ENCODE measurements around the gene ARHGAP4.

ARHGAP4 gene

DNA sequence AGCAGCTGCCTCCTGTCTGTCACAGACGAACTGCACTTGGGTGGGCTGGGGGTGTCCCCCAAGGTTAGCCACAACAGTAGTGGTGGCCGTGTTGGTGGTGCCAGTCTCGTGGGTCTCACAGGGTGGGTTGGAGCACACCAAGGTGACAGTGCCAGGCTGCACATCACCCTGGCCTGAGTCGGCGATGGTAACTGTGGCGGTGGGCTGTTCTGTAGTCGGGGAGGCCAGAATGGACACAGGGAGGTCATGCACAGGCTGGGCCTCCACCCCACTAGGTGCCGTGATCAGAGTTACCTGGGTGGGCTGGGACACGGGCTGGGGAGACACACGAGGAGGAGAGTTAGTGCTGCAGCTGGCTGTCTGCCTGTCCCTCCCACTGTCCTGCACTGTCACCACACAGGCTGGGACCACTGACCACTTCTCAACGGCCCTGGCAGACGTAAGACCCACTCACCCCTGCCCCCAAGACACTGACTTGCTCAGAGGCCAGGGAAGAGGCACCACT is 29.2 kb upstream of the ARHGAP4 start:
- TF ChIP-seq ZFX (IDR thresholded peaks at IDR 0.05; ENCODE audit: borderline replicate concordance), result no peak
- TF ChIP-seq, protein P1, sequence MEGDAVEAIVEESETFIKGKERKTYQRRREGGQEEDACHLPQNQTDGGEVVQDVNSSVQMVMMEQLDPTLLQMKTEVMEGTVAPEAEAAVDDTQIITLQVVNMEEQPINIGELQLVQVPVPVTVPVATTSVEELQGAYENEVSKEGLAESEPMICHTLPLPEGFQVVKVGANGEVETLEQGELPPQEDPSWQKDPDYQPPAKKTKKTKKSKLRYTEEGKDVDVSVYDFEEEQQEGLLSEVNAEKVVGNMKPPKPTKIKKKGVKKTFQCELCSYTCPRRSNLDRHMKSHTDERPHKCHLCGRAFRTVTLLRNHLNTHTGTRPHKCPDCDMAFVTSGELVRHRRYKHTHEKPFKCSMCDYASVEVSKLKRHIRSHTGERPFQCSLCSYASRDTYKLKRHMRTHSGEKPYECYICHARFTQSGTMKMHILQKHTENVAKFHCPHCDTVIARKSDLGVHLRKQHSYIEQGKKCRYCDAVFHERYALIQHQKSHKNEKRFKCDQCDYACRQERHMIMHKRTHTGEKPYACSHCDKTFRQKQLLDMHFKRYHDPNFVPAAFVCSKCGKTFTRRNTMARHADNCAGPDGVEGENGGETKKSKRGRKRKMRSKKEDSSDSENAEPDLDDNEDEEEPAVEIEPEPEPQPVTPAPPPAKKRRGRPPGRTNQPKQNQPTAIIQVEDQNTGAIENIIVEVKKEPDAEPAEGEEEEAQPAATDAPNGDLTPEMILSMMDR (IDR thresholded peaks at IDR 0.05), result no peak
- H3K27ac ChIP-seq, result no peak overlapping the region

DNA sequence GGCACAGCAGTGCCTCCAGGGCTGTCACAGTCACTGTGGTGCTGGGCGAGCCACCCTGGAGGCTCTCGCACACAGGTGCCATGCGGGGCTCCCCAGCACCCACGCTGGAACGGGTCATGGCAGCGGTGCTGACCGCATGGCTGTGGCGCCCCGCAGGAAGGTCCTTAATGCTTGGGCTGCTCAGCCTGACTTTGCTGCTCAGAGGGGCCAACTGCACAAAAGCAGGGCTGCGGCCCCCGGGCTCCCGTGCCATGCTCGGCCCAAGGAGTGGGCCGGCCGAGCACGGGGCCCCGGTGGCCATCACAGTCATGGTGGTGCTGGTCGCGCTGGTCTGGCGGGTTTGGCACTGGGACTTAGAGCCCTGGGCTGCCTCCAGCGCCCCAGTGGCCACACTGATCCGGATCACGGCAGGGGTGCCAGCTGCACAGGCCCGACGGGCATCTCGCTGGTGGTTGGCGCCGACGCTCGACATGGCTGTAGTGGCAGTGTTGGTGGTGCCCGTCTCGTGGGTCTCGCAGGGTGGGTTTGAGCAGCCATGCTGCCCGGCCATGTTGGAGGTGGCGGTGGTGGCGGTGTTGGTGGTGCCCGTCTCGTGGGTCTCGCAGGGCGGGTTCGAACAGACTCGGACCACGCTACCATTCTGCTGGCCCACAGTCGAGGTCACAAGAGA is 28.6 kb upstream of the ARHGAP4 start:
- H3K27ac ChIP-seq, result no peak overlapping the region
- TF ChIP-seq ZFX (IDR thresholded peaks at IDR 0.05; ENCODE audit: borderline replicate concordance), result no peak
- TF ChIP-seq, protein P1 (IDR thresholded peaks at IDR 0.05), result no peak

DNA sequence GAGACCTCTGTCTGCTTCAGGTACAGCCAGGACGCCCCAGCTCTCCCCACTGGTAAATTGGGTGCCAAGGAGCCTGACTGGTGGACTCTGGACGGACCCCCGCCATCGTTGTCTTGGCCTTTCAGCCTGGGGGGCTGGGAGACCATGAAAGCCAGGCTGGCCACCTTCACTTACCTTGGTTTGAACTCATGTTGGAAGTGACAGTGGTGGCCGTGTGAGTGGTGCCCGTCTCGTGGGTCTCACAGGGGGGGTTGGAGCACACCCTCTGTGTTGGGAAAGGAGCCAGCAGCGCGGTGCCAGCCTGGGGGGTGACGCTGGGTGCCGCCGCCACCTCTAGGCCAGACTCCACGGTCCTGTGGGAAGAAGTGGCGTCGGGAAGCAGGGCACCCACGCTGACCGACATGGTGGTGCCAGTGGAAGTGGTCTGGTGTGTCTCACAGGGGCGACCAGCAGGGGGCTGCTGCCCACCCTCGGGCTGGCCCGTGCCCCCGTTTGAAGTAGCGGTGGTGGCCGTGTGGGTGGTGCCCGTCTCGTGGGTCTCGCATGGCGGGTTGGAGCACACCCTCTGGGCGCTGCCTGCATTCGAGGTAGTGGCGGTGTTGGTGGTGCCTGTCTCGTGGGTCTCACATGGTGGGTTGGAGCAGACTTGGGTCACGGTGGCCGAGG is 28.0 kb upstream of the ARHGAP4 start:
- TF ChIP-seq, protein P1 (IDR thresholded peaks at IDR 0.05), result no peak
- TF ChIP-seq ZFX (IDR thresholded peaks at IDR 0.05; ENCODE audit: borderline replicate concordance), result no peak
- H3K27ac ChIP-seq, result no peak overlapping the region

DNA sequence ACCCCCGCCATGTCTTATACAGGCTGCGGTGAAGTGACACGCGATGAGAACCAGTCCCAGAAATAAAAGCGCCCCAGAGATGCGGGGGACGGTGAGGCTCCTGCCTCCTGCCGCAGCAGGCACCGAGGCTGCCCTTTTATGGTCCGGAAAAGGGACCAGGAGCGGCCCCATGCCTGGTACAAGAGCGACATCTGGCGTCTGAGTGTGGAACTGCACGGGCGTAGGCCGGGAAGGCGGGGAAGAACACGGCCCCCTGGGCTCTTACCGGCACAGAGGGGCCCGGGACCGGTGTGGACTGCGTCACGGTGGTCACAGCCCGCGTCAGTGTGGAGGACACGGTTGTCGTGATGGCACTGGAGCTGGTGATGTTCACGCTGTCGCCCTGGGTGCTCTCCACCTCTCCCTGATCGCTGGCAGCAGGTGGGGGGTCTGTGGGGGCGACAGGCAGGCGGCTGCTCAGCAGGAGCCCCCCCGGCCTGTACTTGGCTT is 27.3 kb upstream of the ARHGAP4 start:
- no peak overlapping the region for H3K27ac ChIP-seq
- TF ChIP-seq, protein P1 (IDR thresholded peaks at IDR 0.05), result peak; percentile 85
- no peak for TF ChIP-seq ZFX (IDR thresholded peaks at IDR 0.05; ENCODE audit: borderline replicate concordance)

DNA sequence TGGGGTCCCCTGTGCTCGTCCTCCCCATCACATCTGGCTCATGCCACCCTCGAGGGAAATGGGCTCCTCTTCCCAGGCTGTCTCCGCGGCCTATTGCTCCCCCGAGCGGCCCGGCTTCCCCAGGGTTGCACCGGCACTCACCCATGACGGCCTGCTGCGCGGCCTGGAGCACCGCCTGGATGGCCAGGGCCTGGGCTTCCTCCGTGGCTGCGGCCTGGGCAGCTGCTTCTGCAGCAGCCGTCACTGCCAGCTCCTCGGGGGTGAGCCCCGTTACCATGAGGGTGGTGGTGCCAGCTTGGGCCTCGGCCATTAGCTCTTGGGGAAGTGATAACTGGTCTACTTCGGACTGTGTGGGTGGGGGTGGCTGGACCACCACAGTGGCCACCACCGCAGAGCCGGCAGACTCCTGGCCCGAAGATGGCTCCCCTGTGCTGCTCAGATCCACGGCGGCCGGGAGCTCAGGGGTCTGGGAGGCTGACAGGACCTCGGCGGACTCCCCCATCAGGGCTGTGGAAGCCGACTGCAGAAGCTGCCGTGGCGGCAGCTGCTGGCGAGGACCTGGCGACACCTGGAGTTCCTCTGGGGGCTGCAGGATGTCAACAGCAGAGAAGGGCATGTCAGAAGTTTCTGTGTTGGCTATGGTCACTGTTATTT is 26.4 kb upstream of the ARHGAP4 start:
- no peak overlapping the region for H3K27ac ChIP-seq

DNA sequence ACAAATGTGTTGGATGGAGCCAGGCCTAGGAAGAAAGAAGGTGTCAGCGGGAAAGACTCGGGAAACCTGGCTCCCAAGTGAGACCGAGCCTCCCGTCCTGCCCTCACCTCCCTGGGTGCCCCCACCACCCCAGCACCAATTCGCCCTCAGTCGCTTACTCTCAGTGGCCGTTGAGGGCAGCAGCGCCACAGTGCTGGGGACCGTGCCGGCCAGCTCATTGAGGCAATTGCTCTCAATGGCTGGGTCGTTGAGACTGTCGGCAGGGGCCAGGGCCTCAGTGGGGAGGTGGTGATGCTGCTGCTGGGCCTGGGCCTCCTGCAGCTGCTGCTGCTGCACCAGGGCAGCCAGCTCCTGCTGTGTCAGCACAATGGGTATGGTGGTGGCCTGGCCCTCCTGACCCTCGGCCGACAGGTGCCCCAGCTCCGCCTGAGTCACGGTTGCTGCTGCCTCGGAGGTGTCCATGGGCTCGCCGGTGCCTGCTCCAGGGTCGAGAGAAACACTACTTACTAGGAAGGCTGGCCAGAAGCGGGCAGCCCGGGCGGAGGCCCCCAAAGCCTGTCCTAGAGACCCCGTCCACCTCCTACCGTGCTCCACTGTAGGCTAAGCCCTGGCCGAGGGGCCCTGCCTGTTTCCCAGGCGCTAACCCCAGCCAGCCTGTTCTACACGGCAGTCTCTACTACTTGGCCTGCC is 25.8 kb upstream of the ARHGAP4 start:
- H3K27ac ChIP-seq, result no peak overlapping the region

More for the DNA sequence above, 26.4 kb upstream of the ARHGAP4 start:
- TF ChIP-seq ZFX (IDR thresholded peaks at IDR 0.05; ENCODE audit: borderline replicate concordance), result no peak
- TF ChIP-seq, protein P1 (IDR thresholded peaks at IDR 0.05), result no peak

More for the DNA sequence above, 25.8 kb upstream of the ARHGAP4 start:
- TF ChIP-seq, protein P1 (IDR thresholded peaks at IDR 0.05), result no peak
- TF ChIP-seq ZFX (IDR thresholded peaks at IDR 0.05; ENCODE audit: borderline replicate concordance), result no peak
